ENCODE results near the gene TNNI2. TPM values are rescaled to one million over a fixed set of nuclear protein-coding genes. Genes with fewer than 3 reads are reported as not detected.
A peak's percentile ranks its signal among the peaks of the same experiment; 100 is the strongest.

The TNNI2 gene
- total RNA-seq = 1 to 10 TPM in 1 of 5 experiments, under 1 TPM in 1, not detected in 3; 0.61 to 8.8 TPM
- under 1 TPM in 1 of 2 donors, not detected in 1; 0.46 TPM for polyA plus RNA-seq
- total RNA-seq = not detected

- DNase-seq = no peak
Observed at GRCh38 chr11:1838426-1839144, at the start of gene TNNI2. TSS of gene TNNI2 (plus strand) at chr11:1838981. CDS start at chr11:1839697, 716 bp downstream.

GRCh38 chr11:1791912-1792311, 46.9 kb upstream of the TNNI2 start:
- ChIA-PET POLR2A (no interaction called here), CTCF (interaction anchor here (0.7 kb wide), 1 partner anchor 189 kb away, joined by 6 read pairs; no protein-coding TSS in a partner anchor)
- ATAC-seq = no peak
- Histone ChIP-seq H3K27me3 (ENCODE audit: control insufficient read depth in 2 of 2, insufficient read depth in 2 of 2, low read length in 2 of 2) (no peaks in the 10 kb centered on the region), H3K4me3 (ENCODE audit: low read length) (no peak overlapping the region), H3K27ac (ENCODE audit: low read depth, low read length) (no peak overlapping the region), H3K36me3 (ENCODE audit: control insufficient read depth in 2 of 3, insufficient read depth in 3 of 3, low read length in 3 of 3) (no peaks in the 10 kb centered on the region), H3K4me1 (ENCODE audit: control insufficient read depth in 2 of 2, insufficient read depth in 2 of 2, low read length in 2 of 2) (no peaks in the 10 kb centered on the region), H3K9me3 (ENCODE audit: control insufficient read depth in 2 of 3, low read length in 3 of 3) (no peaks in the 10 kb centered on the region)
- Mint-ChIP-seq H3K9me3 (peaks cover 0 to 22% (median 5%) of the 10 kb centered on the region in 11 donors), H3K27ac (peak overlapping the region in 1 of 9 donors; percentile 9), H3K27me3 (peaks cover 0 to 36% (median 9%) of the 10 kb centered on the region in 5 donors), H3K36me3 (peaks cover 0 to 3% (median 0%) of the 10 kb centered on the region in 5 donors), H3K4me3 (no peak overlapping the region), H3K4me1 (peaks cover 0 to 11% (median 5%) of the 10 kb centered on the region in 7 donors)
- DNase-seq = no peak
- intact Hi-C loops (cut with micrococcal nuclease) = no loop called here

More at GRCh38 chr11:1838426-1839144, at the start of gene TNNI2:
- no peaks in the 10 kb centered on the region for H3K36me3 Mint-ChIP-seq
- Histone ChIP-seq H3K4me1 (ENCODE audit: control insufficient read depth in 2 of 2, insufficient read depth in 2 of 2, low read length in 2 of 2) (peaks cover 1 to 9% of the 10 kb centered on the region in 2 donors), H3K27ac (ENCODE audit: low read depth, low read length) (no peak within 1 kb of the TSS), H3K36me3 (ENCODE audit: control insufficient read depth in 2 of 3, insufficient read depth in 3 of 3, low read length in 3 of 3) (no peaks in the 10 kb centered on the region), H3K27me3 (ENCODE audit: control insufficient read depth in 2 of 2, insufficient read depth in 2 of 2, low read length in 2 of 2) (no peaks in the 10 kb centered on the region), H3K9me3 (ENCODE audit: control insufficient read depth in 2 of 3, low read length in 3 of 3) (no peaks in the 10 kb centered on the region), H3K4me3 (ENCODE audit: low read length) (no peak within 1 kb of the TSS)
- H3K9me3 Mint-ChIP-seq = no peaks in the 10 kb centered on the region
- H3K27me3 Mint-ChIP-seq = peaks cover 0 to under 1% (median 0%) of the 10 kb centered on the region in 5 donors
- intact Hi-C loops (cut with micrococcal nuclease) = loop anchor here in 1 of 2 donors (2.0 kb wide), 1 partner anchor 14 kb away; the partner anchor contains the start of gene LSP1
- CTCF ChIA-PET = interaction anchor here (0.9 to 1.7 kb wide), 5 partner anchors 9 to 314 kb away, joined by 3 to 5 read pairs (median 3); partner anchors contain the start of gene LSP1
- POLR2A ChIA-PET = interaction anchor here (1.0 to 3.1 kb wide), 2 partner anchors 14 to 39 kb away, joined by 4 to 14 read pairs; partner anchors contain the start of gene LSP1
- H3K4me1 Mint-ChIP-seq = peaks cover 10 to 15% (median 14%) of the 10 kb centered on the region in 7 donors
- peak within 1 kb of the TSS in 1 of 10 donors; percentile 25 for H3K4me3 Mint-ChIP-seq
- peak within 1 kb of the TSS in 3 of 9 donors; percentile 45 to 71 (median 59) for H3K27ac Mint-ChIP-seq
- no peak for ATAC-seq

GRCh38 chr11:1792461-1792860, 46.3 kb upstream of the TNNI2 start:
- ChIA-PET CTCF (interaction anchor here (0.7 kb wide), 2 partner anchors 93 to 189 kb away, joined by 5 to 6 read pairs; no protein-coding TSS in a partner anchor), POLR2A (no interaction called here)
- Mint-ChIP-seq H3K27ac (peak overlapping the region in 2 of 9 donors; percentile 13 to 72), H3K9me3 (peaks cover 0 to 22% (median 5%) of the 10 kb centered on the region in 11 donors), H3K27me3 (peaks cover 0 to 38% (median 9%) of the 10 kb centered on the region in 5 donors), H3K4me3 (peak overlapping the region in 4 of 10 donors; percentile 18 to 83 (median 48)), H3K4me1 (peaks cover 0 to 11% (median 5%) of the 10 kb centered on the region in 7 donors), H3K36me3 (peaks cover 0 to 3% (median 0%) of the 10 kb centered on the region in 5 donors)
- intact Hi-C loops (cut with micrococcal nuclease) = no loop called here
- Histone ChIP-seq H3K9me3 (ENCODE audit: control insufficient read depth in 2 of 3, low read length in 3 of 3) (no peaks in the 10 kb centered on the region), H3K4me1 (ENCODE audit: control insufficient read depth in 2 of 2, insufficient read depth in 2 of 2, low read length in 2 of 2) (no peaks in the 10 kb centered on the region), H3K27ac (ENCODE audit: low read depth, low read length) (no peak overlapping the region), H3K27me3 (ENCODE audit: control insufficient read depth in 2 of 2, insufficient read depth in 2 of 2, low read length in 2 of 2) (no peaks in the 10 kb centered on the region), H3K4me3 (ENCODE audit: low read length) (no peak overlapping the region), H3K36me3 (ENCODE audit: control insufficient read depth in 2 of 3, insufficient read depth in 3 of 3, low read length in 3 of 3) (no peaks in the 10 kb centered on the region)
- no peak for ATAC-seq
- DNase-seq = no peak

- Mint-ChIP-seq H3K4me3 (peak overlapping the region in 2 of 10 donors; percentile 8 to 12), H3K9me3 (peaks cover 0 to 22% (median 5%) of the 10 kb centered on the region in 11 donors), H3K27me3 (peaks cover 0 to 38% (median 10%) of the 10 kb centered on the region in 5 donors), H3K36me3 (peaks cover 0 to 3% (median 0%) of the 10 kb centered on the region in 5 donors), H3K27ac (peak overlapping the region in 1 of 9 donors; percentile 13), H3K4me1 (peaks cover 0 to 11% (median 5%) of the 10 kb centered on the region in 7 donors)
- H3K4me1 ChIP-seq (ENCODE audit: control insufficient read depth in 2 of 2, insufficient read depth in 2 of 2, low read length in 2 of 2) = no peaks in the 10 kb centered on the region
- H3K9me3 ChIP-seq (ENCODE audit: control insufficient read depth in 2 of 3, low read length in 3 of 3) = no peaks in the 10 kb centered on the region
- no peaks in the 10 kb centered on the region for H3K27me3 ChIP-seq (ENCODE audit: control insufficient read depth in 2 of 2, insufficient read depth in 2 of 2, low read length in 2 of 2)
- no peaks in the 10 kb centered on the region for H3K36me3 ChIP-seq (ENCODE audit: control insufficient read depth in 2 of 3, insufficient read depth in 3 of 3, low read length in 3 of 3)
- DNase-seq = no peak
- no peak for ATAC-seq
- no peak overlapping the region for H3K4me3 ChIP-seq (ENCODE audit: low read length)
- ChIA-PET CTCF (interaction anchor here (0.7 kb wide), 1 partner anchor 94 kb away, joined by 5 read pairs; no protein-coding TSS in a partner anchor), POLR2A (no interaction called here)
- no peak overlapping the region for H3K27ac ChIP-seq (ENCODE audit: low read depth, low read length)
- intact Hi-C loops (cut with micrococcal nuclease) = no loop called here
Observed at GRCh38 chr11:1793081-1793480, 45.7 kb upstream of the TNNI2 start.

- CTCF ChIA-PET = no interaction called here
- no peak overlapping the region for H3K27ac Mint-ChIP-seq
- H3K27me3 Mint-ChIP-seq = peaks cover 0 to 32% (median 14%) of the 10 kb centered on the region in 5 donors
Observed at GRCh38 chr11:1796413-1797011, 42.3 kb upstream of the TNNI2 start.

GRCh38 chr11:1797391-1798125, 41.2 kb upstream of the TNNI2 start:
- Histone ChIP-seq H3K4me1 (ENCODE audit: control insufficient read depth in 2 of 2, insufficient read depth in 2 of 2, low read length in 2 of 2) (no peaks in the 10 kb centered on the region), H3K9me3 (ENCODE audit: control insufficient read depth in 2 of 3, low read length in 3 of 3) (no peaks in the 10 kb centered on the region), H3K4me3 (ENCODE audit: low read length) (no peak overlapping the region), H3K36me3 (ENCODE audit: control insufficient read depth in 2 of 3, insufficient read depth in 3 of 3, low read length in 3 of 3) (no peaks in the 10 kb centered on the region), H3K27ac (ENCODE audit: low read depth, low read length) (no peak overlapping the region), H3K27me3 (ENCODE audit: control insufficient read depth in 2 of 2, insufficient read depth in 2 of 2, low read length in 2 of 2) (no peaks in the 10 kb centered on the region)
- CTCF ChIA-PET = interaction anchor here (0.8 kb wide), 1 partner anchor 17 kb away, joined by 4 read pairs; no protein-coding TSS in a partner anchor
- intact Hi-C loops (cut with micrococcal nuclease) = no loop called here
- H3K27me3 Mint-ChIP-seq = peaks cover 0 to 23% (median 14%) of the 10 kb centered on the region in 5 donors
- no peak overlapping the region for H3K4me3 Mint-ChIP-seq
- POLR2A ChIA-PET = no interaction called here
- H3K36me3 Mint-ChIP-seq = peaks cover 0 to under 1% (median 0%) of the 10 kb centered on the region in 5 donors
- DNase-seq (no peak), ATAC-seq (no peak)
- H3K4me1 Mint-ChIP-seq = peaks cover 0 to 7% (median 3%) of the 10 kb centered on the region in 7 donors
- peaks cover 0 to 19% (median 3%) of the 10 kb centered on the region in 11 donors for H3K9me3 Mint-ChIP-seq
- no peak overlapping the region for H3K27ac Mint-ChIP-seq

More at GRCh38 chr11:1796413-1797011, 42.3 kb upstream of the TNNI2 start:
- Histone ChIP-seq H3K27ac (ENCODE audit: low read depth, low read length) (no peak overlapping the region), H3K4me3 (ENCODE audit: low read length) (no peak overlapping the region), H3K36me3 (ENCODE audit: control insufficient read depth in 2 of 3, insufficient read depth in 3 of 3, low read length in 3 of 3) (no peaks in the 10 kb centered on the region), H3K27me3 (ENCODE audit: control insufficient read depth in 2 of 2, insufficient read depth in 2 of 2, low read length in 2 of 2) (no peaks in the 10 kb centered on the region), H3K4me1 (ENCODE audit: control insufficient read depth in 2 of 2, insufficient read depth in 2 of 2, low read length in 2 of 2) (no peaks in the 10 kb centered on the region), H3K9me3 (ENCODE audit: control insufficient read depth in 2 of 3, low read length in 3 of 3) (no peaks in the 10 kb centered on the region)
- intact Hi-C loops (cut with micrococcal nuclease) = no loop called here
- no peak overlapping the region for H3K4me3 Mint-ChIP-seq
- ATAC-seq (no peak), DNase-seq (no peak)
- peaks cover 0 to 11% (median 5%) of the 10 kb centered on the region in 7 donors for H3K4me1 Mint-ChIP-seq
- peaks cover 0 to 22% (median 5%) of the 10 kb centered on the region in 11 donors for H3K9me3 Mint-ChIP-seq
- peaks cover 0 to 3% (median 0%) of the 10 kb centered on the region in 5 donors for H3K36me3 Mint-ChIP-seq
- POLR2A ChIA-PET = no interaction called here

Measured in naive thymus-derived CD4-positive, alpha-beta T cell (primary cell).